CD14-positive monocyte (primary cell): ENCODE data around the gene DHX15. TPM values are rescaled to one million over a fixed set of nuclear protein-coding genes. Genes with fewer than 3 reads are reported as not detected.

ENCODE experiments used
- DNase-seq, 3 donors: peaks; one replicate each; pipeline ENCODE4 v3.0.0-alpha.2; 2011 to 2022
- H2AFZ ChIP-seq: 2 replicates; pipeline ENCODE4 v1.6.0; 2012; ENCODE audit warnings: mild to moderate bottlenecking, low read depth, low read length, inconsistent platforms; ENCODE audit not compliant: insufficient read depth, poor library complexity, severe bottlenecking
- H3K27ac ChIP-seq, 2 donors: 1 replicate in 1 of 2; 2 replicates in 1 of 2; pipeline ENCODE4 v1.5.1; 2012 to 2013; ENCODE audit warnings: low read length in 2 of 2, control low read depth in 1 of 2, inconsistent platforms in 1 of 2, low read depth in 1 of 2, mild to moderate bottlenecking in 1 of 2
- H3K27me3 ChIP-seq, 2 donors: one replicate each; pipeline versions ENCODE4 v1.6.0 to v1.6.1; 2011 to 2013; ENCODE audit warnings: low read length in 2 of 2; ENCODE audit not compliant: control insufficient read depth in 2 of 2, insufficient read depth in 2 of 2
- H3K36me3 ChIP-seq, 2 donors: replicated peaks in 1 of 2; 1 replicate in 1 of 2; 2 replicates in 1 of 2; pipeline versions ENCODE4 v1.5.1 to v1.6.1; 2012 to 2013; ENCODE audit warnings: low read length in 2 of 2, control low read depth in 1 of 2, inconsistent platforms in 1 of 2, mild to moderate bottlenecking in 1 of 2; ENCODE audit not compliant: insufficient read depth in 2 of 2, control insufficient read depth in 1 of 2
- H3K4me1 ChIP-seq, 2 donors: 1 replicate in 1 of 2; 2 replicates in 1 of 2; pipeline versions ENCODE4 v1.5.1 to v1.6.1; 2012 to 2013; ENCODE audit warnings: low read length in 2 of 2, control low read depth in 1 of 2, inconsistent platforms in 1 of 2, mild to moderate bottlenecking in 1 of 2, moderate library complexity in 1 of 2; ENCODE audit not compliant: insufficient read depth in 2 of 2, control insufficient read depth in 1 of 2
- H3K4me2 ChIP-seq: replicated peaks from 2 replicates; pipeline ENCODE3; 2012; ENCODE audit warnings: low read length, moderate library complexity, mild to moderate bottlenecking; ENCODE audit not compliant: poor library complexity, severe bottlenecking; ENCODE audit errors: extremely low read depth
- H3K4me3 ChIP-seq, 3 experiments: fragments of 200-600 bp in 1 of 3; sonication (generic) in 1 of 3; replicated peaks in 1 of 3; 1 replicate in 2 of 3; 2 replicates in 1 of 3; pipeline ENCODE4 v1.5.1; 2011 to 2013; ENCODE audit warnings: low read length in 3 of 3, mild to moderate bottlenecking in 3 of 3, control low read depth in 2 of 3, low read depth in 2 of 3, inconsistent platforms in 1 of 3, moderate library complexity in 1 of 3
- H3K79me2 ChIP-seq: 2 replicates; pipeline ENCODE4 v1.6.0; 2012; ENCODE audit warnings: mild to moderate bottlenecking, control low read depth, inconsistent platforms, low read length, moderate library complexity; ENCODE audit not compliant: insufficient read depth
- H3K9ac ChIP-seq: 2 replicates; pipeline ENCODE4 v1.6.0; 2017; ENCODE audit warnings: low read length, mild to moderate bottlenecking; ENCODE audit not compliant: insufficient read depth, poor library complexity, severe bottlenecking
- H3K9me3 ChIP-seq, 2 donors: replicated peaks in 1 of 2; 1 replicate in 1 of 2; 2 replicates in 1 of 2; pipeline versions ENCODE4 v1.5.1 to v1.6.1; 2012 to 2013; ENCODE audit warnings: low read length in 2 of 2, control low read depth in 1 of 2; ENCODE audit not compliant: control insufficient read depth in 1 of 2, insufficient read depth in 1 of 2
- H4K20me1 ChIP-seq: 2 replicates; pipeline ENCODE4 v1.6.0; 2012; ENCODE audit warnings: mild to moderate bottlenecking, low read length, control low read depth, moderate library complexity; ENCODE audit not compliant: insufficient read depth
- H3K27ac Mint-ChIP-seq, 7 donors: one replicate each; pipeline ENCODE4 v1.8.0; 2020; ENCODE audit warnings: mild to moderate bottlenecking in 7 of 7, mixed read lengths in 7 of 7, moderate library complexity in 6 of 7, inconsistent platforms in 2 of 7
- H3K27me3 Mint-ChIP-seq, 3 donors: one replicate each; pipeline ENCODE4 v1.8.0; 2021 to 2022; ENCODE audit warnings: low read depth in 3 of 3, mild to moderate bottlenecking in 3 of 3, mixed read lengths in 3 of 3, moderate library complexity in 3 of 3, inconsistent platforms in 1 of 3
- H3K36me3 Mint-ChIP-seq, 2 donors: one replicate each; pipeline ENCODE4 v1.8.0; 2020; ENCODE audit warnings: mixed read lengths in 2 of 2, inconsistent platforms in 1 of 2, mild to moderate bottlenecking in 1 of 2
- H3K4me1 Mint-ChIP-seq: one replicate; pipeline ENCODE4 v1.8.0; 2020; ENCODE audit warnings: mild to moderate bottlenecking, mixed read lengths
- H3K4me3 Mint-ChIP-seq, 2 donors: one replicate each; pipeline ENCODE4 v1.8.0; 2020; ENCODE audit warnings: mild to moderate bottlenecking in 2 of 2, mixed read lengths in 2 of 2, moderate library complexity in 1 of 2
- H3K9me3 Mint-ChIP-seq, 7 donors: one replicate each; pipeline ENCODE4 v1.8.0; 2020 to 2022; ENCODE audit warnings: mixed read lengths in 7 of 7, mild to moderate bottlenecking in 6 of 7, moderate library complexity in 6 of 7, inconsistent platforms in 2 of 7
- WGBS: methylation state at CpG from one replicate; pipeline ENCODE4 v1.1.5; 2013; ENCODE audit warnings: missing lambda C conversion rate; ENCODE audit not compliant: insufficient coverage; 5-methylcytosine and 5-hydroxymethylcytosine counted together
- intact Hi-C, 2 donors: fragments of 100-400 bp; cut with micrococcal nuclease; formaldehyde crosslinking; loops; one replicate each; pipeline versions ENCODE4 v1.15.0 to v1.15.1; 2023
- polyA plus RNA-seq, 3 donors: library from polyadenylated mRNA; depleted of rRNA in 1 of 3; unstranded in 2 of 3; stranded (reverse) in 1 of 3; fragments of 300-500 nt in 2 of 3; fragments of >200 nt in 1 of 3; fragmentation: Illumina TruSeq in 2 of 3; gene quantifications; 1 replicate in 2 of 3; 2 replicates in 1 of 3; pipeline ENCODE4 v1.2.3, GENCODE V29; 2012 to 2021
- TF ChIP-seq, protein P1 (sequence below): fragments of 200-600 bp; IDR thresholded peaks from one replicate; pipeline ENCODE4 v1.8.0; 2022; ENCODE audit warnings: antibody characterized with exemption, mild to moderate bottlenecking

Gene DHX15
- polyA plus RNA-seq, 3 donors = 27.2 to 77.7 (median 37.5) TPM

DNA sequence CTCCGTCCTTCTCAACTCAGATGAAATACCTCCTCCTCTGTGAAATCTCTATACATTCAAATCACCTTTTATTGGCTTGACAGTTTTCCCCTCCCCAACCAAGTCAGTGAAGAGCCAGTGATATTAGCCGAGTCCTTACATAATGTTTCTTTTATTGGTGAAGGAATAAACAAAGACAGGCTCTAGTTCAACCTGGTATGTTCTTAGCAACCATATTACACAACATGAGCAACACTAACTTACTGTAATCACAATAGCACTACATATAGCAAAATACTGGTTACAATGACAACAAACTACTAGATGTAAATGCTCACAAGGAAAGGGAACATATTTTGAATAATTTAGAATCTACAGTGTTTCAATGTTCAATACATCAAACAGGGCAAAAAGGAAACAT is 19.9 kb downstream of the DHX15 start:
- intact Hi-C loops = no loop called here
- no peak overlapping the region for H3K4me3 Mint-ChIP-seq

DNA sequence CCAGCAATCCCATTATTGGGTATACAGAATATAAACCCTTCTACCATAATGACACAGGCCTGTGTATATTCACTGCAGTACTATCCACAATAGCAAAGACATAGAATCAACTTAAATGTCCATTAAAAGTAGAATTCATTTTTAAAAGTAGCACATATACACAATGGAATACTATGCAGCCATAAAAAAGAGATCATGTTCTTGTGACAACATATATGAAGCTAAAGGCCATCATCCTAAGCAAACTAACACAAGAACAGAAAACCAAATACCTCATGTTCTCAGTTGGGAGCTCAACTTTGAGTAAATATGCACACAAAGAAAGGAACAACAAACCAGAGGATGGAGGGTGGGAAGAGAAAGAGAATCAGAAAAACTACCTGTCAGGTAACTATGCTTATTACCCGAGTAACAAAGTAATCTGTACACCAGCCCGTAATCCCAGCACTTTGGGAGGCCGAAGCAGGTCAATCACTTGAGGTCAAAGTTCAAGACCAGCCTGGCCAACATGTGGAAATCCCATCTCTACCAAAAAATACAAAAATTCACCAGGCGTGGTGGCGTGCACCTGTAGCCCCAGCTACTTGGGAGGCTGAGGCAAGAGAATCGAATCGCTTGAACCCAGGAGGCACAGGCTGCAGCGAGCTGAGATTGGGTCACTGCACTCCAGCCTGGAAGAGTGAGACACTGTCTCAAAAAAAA is 22.8 kb downstream of the DHX15 start:
- no peak overlapping the region for H3K4me3 ChIP-seq
- H3K4me2 ChIP-seq = no peak overlapping the region
- no peak overlapping the region for H3K27ac ChIP-seq
- peak overlapping the region in 2 of 7 donors; percentile 22 to 62 for H3K27ac Mint-ChIP-seq
- no peak for DNase-seq
- no peaks in the 10 kb centered on the region for H3K4me1 ChIP-seq
- peaks cover 0 to 2% (median 0%) of the 10 kb centered on the region in 7 donors for H3K9me3 Mint-ChIP-seq
- H3K79me2 ChIP-seq = peaks cover 100% of the 10 kb centered on the region
- intact Hi-C loops = no loop called here
- peaks cover 18 to 63% of the 10 kb centered on the region in 2 donors for H3K36me3 ChIP-seq
- TF ChIP-seq, protein P1, sequence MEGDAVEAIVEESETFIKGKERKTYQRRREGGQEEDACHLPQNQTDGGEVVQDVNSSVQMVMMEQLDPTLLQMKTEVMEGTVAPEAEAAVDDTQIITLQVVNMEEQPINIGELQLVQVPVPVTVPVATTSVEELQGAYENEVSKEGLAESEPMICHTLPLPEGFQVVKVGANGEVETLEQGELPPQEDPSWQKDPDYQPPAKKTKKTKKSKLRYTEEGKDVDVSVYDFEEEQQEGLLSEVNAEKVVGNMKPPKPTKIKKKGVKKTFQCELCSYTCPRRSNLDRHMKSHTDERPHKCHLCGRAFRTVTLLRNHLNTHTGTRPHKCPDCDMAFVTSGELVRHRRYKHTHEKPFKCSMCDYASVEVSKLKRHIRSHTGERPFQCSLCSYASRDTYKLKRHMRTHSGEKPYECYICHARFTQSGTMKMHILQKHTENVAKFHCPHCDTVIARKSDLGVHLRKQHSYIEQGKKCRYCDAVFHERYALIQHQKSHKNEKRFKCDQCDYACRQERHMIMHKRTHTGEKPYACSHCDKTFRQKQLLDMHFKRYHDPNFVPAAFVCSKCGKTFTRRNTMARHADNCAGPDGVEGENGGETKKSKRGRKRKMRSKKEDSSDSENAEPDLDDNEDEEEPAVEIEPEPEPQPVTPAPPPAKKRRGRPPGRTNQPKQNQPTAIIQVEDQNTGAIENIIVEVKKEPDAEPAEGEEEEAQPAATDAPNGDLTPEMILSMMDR = no peak
- no peaks in the 10 kb centered on the region for H3K27me3 Mint-ChIP-seq
- WGBS = 98% methylated on average over 6 of the region's 8 CpGs
- no peaks in the 10 kb centered on the region for H3K27me3 ChIP-seq
- peaks cover 100% of the 10 kb centered on the region for H4K20me1 ChIP-seq
- H2AFZ ChIP-seq = no peak overlapping the region
- no peak overlapping the region for H3K4me3 Mint-ChIP-seq
- no peak overlapping the region for H3K9ac ChIP-seq
- H3K4me1 Mint-ChIP-seq = peaks cover 21% of the 10 kb centered on the region
- H3K36me3 Mint-ChIP-seq = peaks cover 39 to 53% of the 10 kb centered on the region in 2 donors
- no peaks in the 10 kb centered on the region for H3K9me3 ChIP-seq

More for the DNA sequence above, 19.9 kb downstream of the DHX15 start:
- Mint-ChIP-seq H3K9me3 (peaks cover 0 to 2% (median 0%) of the 10 kb centered on the region in 7 donors), H3K27me3 (no peaks in the 10 kb centered on the region), H3K4me1 (peaks cover 10% of the 10 kb centered on the region), H3K27ac (peak overlapping the region in 4 of 7 donors; percentile 5 to 42 (median 16)), H3K36me3 (peaks cover 44 to 63% of the 10 kb centered on the region in 2 donors)
- Histone ChIP-seq H3K9ac (no peak overlapping the region), H3K79me2 (peaks cover 100% of the 10 kb centered on the region), H3K36me3 (peaks cover 26 to 72% of the 10 kb centered on the region in 2 donors), H3K27ac (peak overlapping the region in 1 of 2 donors; percentile 3), H3K27me3 (no peaks in the 10 kb centered on the region), H3K9me3 (no peaks in the 10 kb centered on the region), H2AFZ (no peak overlapping the region), H3K4me2 (no peak overlapping the region), H3K4me3 (no peak overlapping the region), H4K20me1 (peaks cover 100% of the 10 kb centered on the region), H3K4me1 (peaks cover 3 to 9% of the 10 kb centered on the region in 2 donors)
- no CpG with 5 or more reads among the region's 2 CpGs for WGBS
- TF ChIP-seq, protein P1 = no peak
- DNase-seq = no peak
